ENCODE measurements around the gene PARD3. TPM values are rescaled to one million over a fixed set of nuclear protein-coding genes. Genes with fewer than 3 reads are reported as not detected.
A peak's percentile ranks its signal among the peaks of the same experiment; 100 is the strongest.

The PARD3 gene
- polyA plus RNA-seq, 3 donors = 0.51 TPM; not detected in 2

DNA sequence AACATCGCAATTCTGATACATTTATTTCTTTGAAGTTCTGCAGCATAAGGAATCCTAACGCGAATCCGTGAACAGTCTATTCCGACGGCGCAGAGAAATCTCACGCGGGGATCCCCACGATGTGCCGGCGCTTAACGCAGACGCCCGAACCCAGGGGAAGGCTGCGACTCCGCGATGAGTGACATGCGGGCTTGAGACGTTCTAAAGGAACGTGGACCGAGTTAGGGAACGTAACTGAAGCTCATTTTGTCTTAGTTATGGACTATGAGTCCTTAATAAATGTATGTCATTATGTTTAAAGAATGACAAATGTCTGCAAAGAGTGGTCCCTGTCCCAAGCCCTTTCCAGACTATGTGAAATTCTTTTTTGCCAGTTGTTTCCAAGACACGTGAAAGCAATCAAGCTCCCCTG is 995 bp upstream of the PARD3 start:
- no peak overlapping the region for H3K9ac ChIP-seq (ENCODE audit: insufficient read depth, low read length, poor library complexity, severe bottlenecking)
- no peak overlapping the region for H3K4me2 ChIP-seq (replicated peaks; ENCODE audit: extremely low read depth, low read length, poor library complexity, severe bottlenecking)
- peaks cover 27 to 60% of the 10 kb centered on the region in 2 donors for H3K27me3 ChIP-seq (ENCODE audit: control insufficient read depth in 2 of 2, insufficient read depth in 2 of 2, low read length in 2 of 2)
- H3K27ac ChIP-seq (ENCODE audit: low read depth in 1 of 2, low read length in 2 of 2) = no peak overlapping the region
- H3K36me3 ChIP-seq (replicated peaks in 1 of 2; ENCODE audit: control insufficient read depth in 1 of 2, insufficient read depth in 2 of 2, low read length in 2 of 2) = no peaks in the 10 kb centered on the region
- H3K4me1 ChIP-seq (ENCODE audit: control insufficient read depth in 1 of 2, insufficient read depth in 2 of 2, low read length in 2 of 2) = no peaks in the 10 kb centered on the region
- Mint-ChIP-seq H3K27me3 (ENCODE audit: low read depth in 3 of 3) (peaks cover 56 to 75% (median 65%) of the 10 kb centered on the region in 3 donors), H3K4me3 (peak overlapping the region in 1 of 2 donors; percentile 84), H3K27ac (no peak overlapping the region), H3K4me1 (no peaks in the 10 kb centered on the region), H3K36me3 (no peaks in the 10 kb centered on the region), H3K9me3 (peaks cover 0 to 12% (median 4%) of the 10 kb centered on the region in 7 donors)
- H3K9me3 ChIP-seq (replicated peaks in 1 of 2; ENCODE audit: control insufficient read depth in 1 of 2, insufficient read depth in 1 of 2, low read length in 2 of 2) = peaks cover 0 to 14% of the 10 kb centered on the region in 2 donors
- WGBS (ENCODE audit: insufficient coverage) = 1% methylated on average over 23 of the region's 24 CpGs
- H3K79me2 ChIP-seq (ENCODE audit: insufficient read depth, low read length) = no peaks in the 10 kb centered on the region
- DNase-seq = no peak
- no peak overlapping the region for H3K4me3 ChIP-seq (replicated peaks in 1 of 3; ENCODE audit: low read depth in 2 of 3, low read length in 3 of 3)
- intact Hi-C loops (cut with micrococcal nuclease) = no loop called here
- TF ChIP-seq, protein P1, sequence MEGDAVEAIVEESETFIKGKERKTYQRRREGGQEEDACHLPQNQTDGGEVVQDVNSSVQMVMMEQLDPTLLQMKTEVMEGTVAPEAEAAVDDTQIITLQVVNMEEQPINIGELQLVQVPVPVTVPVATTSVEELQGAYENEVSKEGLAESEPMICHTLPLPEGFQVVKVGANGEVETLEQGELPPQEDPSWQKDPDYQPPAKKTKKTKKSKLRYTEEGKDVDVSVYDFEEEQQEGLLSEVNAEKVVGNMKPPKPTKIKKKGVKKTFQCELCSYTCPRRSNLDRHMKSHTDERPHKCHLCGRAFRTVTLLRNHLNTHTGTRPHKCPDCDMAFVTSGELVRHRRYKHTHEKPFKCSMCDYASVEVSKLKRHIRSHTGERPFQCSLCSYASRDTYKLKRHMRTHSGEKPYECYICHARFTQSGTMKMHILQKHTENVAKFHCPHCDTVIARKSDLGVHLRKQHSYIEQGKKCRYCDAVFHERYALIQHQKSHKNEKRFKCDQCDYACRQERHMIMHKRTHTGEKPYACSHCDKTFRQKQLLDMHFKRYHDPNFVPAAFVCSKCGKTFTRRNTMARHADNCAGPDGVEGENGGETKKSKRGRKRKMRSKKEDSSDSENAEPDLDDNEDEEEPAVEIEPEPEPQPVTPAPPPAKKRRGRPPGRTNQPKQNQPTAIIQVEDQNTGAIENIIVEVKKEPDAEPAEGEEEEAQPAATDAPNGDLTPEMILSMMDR (IDR thresholded peaks at IDR 0.05) = no peak
- no peaks in the 10 kb centered on the region for H4K20me1 ChIP-seq (ENCODE audit: insufficient read depth, low read length)
- peak overlapping the region; percentile 21 for H2AFZ ChIP-seq (ENCODE audit: insufficient read depth, low read depth, low read length, poor library complexity, severe bottlenecking)

DNA sequence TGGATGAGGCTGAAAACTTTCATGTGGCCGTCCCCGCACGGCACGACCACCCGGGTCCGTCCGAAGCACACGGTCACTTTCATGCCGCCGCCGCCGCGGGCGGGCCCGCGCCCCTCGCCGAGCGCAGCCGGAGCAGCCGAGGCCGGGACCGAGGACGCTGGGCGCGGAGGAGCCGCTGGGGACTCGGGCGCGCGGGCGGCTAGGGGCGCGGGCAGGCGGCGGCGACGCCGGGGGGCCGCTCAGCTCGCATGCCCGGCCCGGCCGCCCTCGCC is 247 bp downstream of the PARD3 start:
- Mint-ChIP-seq H3K4me3 (no peak overlapping the region), H3K9me3 (peaks cover 0 to 12% (median 4%) of the 10 kb centered on the region in 7 donors), H3K4me1 (no peaks in the 10 kb centered on the region), H3K36me3 (no peaks in the 10 kb centered on the region), H3K27me3 (ENCODE audit: low read depth in 3 of 3) (peaks cover 58 to 82% (median 76%) of the 10 kb centered on the region in 3 donors), H3K27ac (no peak overlapping the region)
- no peaks in the 10 kb centered on the region for H3K36me3 ChIP-seq (replicated peaks in 1 of 2; ENCODE audit: control insufficient read depth in 1 of 2, insufficient read depth in 2 of 2, low read length in 2 of 2)
- H2AFZ ChIP-seq (ENCODE audit: insufficient read depth, low read depth, low read length, poor library complexity, severe bottlenecking) = no peak overlapping the region
- no peak overlapping the region for H3K27ac ChIP-seq (ENCODE audit: low read depth in 1 of 2, low read length in 2 of 2)
- no peak overlapping the region for H3K9ac ChIP-seq (ENCODE audit: insufficient read depth, low read length, poor library complexity, severe bottlenecking)
- no peaks in the 10 kb centered on the region for H3K79me2 ChIP-seq (ENCODE audit: insufficient read depth, low read length)
- peaks cover 33 to 70% of the 10 kb centered on the region in 2 donors for H3K27me3 ChIP-seq (ENCODE audit: control insufficient read depth in 2 of 2, insufficient read depth in 2 of 2, low read length in 2 of 2)
- intact Hi-C loops (cut with micrococcal nuclease) = no loop called here
- no peaks in the 10 kb centered on the region for H3K4me1 ChIP-seq (ENCODE audit: control insufficient read depth in 1 of 2, insufficient read depth in 2 of 2, low read length in 2 of 2)
- peaks cover 0 to 14% of the 10 kb centered on the region in 2 donors for H3K9me3 ChIP-seq (replicated peaks in 1 of 2; ENCODE audit: control insufficient read depth in 1 of 2, insufficient read depth in 1 of 2, low read length in 2 of 2)
- H3K4me2 ChIP-seq (replicated peaks; ENCODE audit: extremely low read depth, low read length, poor library complexity, severe bottlenecking) = peak overlapping the region; percentile 44
- H3K4me3 ChIP-seq (replicated peaks in 1 of 3; ENCODE audit: low read depth in 2 of 3, low read length in 3 of 3) = no peak overlapping the region
- TF ChIP-seq, protein P1 (IDR thresholded peaks at IDR 0.05) = no peak
- DNase-seq = no peak
- no peaks in the 10 kb centered on the region for H4K20me1 ChIP-seq (ENCODE audit: insufficient read depth, low read length)
- WGBS (ENCODE audit: insufficient coverage) = 0% methylated on average over 45 of the region's 45 CpGs

Measured in CD14-positive monocyte (primary cell).